Caki2 (cell line): ENCODE data around the gene MARCHF9. TPM values are rescaled to one million over a fixed set of nuclear protein-coding genes. Genes with fewer than 3 reads are reported as not detected.
"Not testable (repeated sequence)": the region's sequence is repeated elsewhere in the genome, so short reads cannot be mapped to it uniquely, and the experiment has no call there.

Experiments
- DNase-seq: peaks from one replicate; pipeline ENCODE4 v3.0.0-alpha.2; 2015; ENCODE audit warnings: low read depth
- in situ Hi-C: cut with HindIII; loops from 2 replicates; pipeline ENCODE4 v1.10.0; 2016; ENCODE audit warnings: low sequenced_read_pairs, low pct_unique_long_range_greater_than_20kb, mixed read lengths
- total RNA-seq: library from RNA; depleted of rRNA; stranded (reverse); fragments of >200 nt; shearing (Covaris generic); gene quantifications from 2 replicates; pipeline ENCODE4 v1.2.3, GENCODE V29; 2014; ENCODE audit warnings: low replicate concordance

MARCHF9 gene
- total RNA-seq, 1 experiment from 2014 or later: 16.6 TPM

- DNase-seq: no peak
- in situ Hi-C loops: no loop called here
These were observed 9.2 kb downstream of the MARCHF9 start for GRCh38 chr12:57763881-57764661.

GRCh38 chr12:57764662-57765002 is 9.7 kb downstream of the MARCHF9 start:
- DNase-seq: no peak
- in situ Hi-C loops: no loop called here

- in situ Hi-C loops: no loop called here
- DNase-seq: peak; percentile 45
These were observed 10.2 kb downstream of the MARCHF9 start for GRCh38 chr12:57765003-57765697.

GRCh38 chr12:57765698-57766463 is 11.0 kb downstream of the MARCHF9 start:
- DNase-seq: no peak
- in situ Hi-C loops: no loop called here

GRCh38 chr12:57766464-57767304 is 11.8 kb downstream of the MARCHF9 start, which contains the start of gene CYP27B1:
Gene CYP27B1 (minus strand): TSS chr12:57767078. CDS start chr12:57767041, 37 bp downstream.
- in situ Hi-C loops: no loop called here

GRCh38 chr12:57767305-57767698 is 12.4 kb downstream of the MARCHF9 start:
- in situ Hi-C loops: no loop called here
- no peak for DNase-seq

More at GRCh38 chr12:57766464-57767304, 11.8 kb downstream of the MARCHF9 start, which contains the start of gene CYP27B1:
- DNase-seq: peak; percentile 58

DNA sequence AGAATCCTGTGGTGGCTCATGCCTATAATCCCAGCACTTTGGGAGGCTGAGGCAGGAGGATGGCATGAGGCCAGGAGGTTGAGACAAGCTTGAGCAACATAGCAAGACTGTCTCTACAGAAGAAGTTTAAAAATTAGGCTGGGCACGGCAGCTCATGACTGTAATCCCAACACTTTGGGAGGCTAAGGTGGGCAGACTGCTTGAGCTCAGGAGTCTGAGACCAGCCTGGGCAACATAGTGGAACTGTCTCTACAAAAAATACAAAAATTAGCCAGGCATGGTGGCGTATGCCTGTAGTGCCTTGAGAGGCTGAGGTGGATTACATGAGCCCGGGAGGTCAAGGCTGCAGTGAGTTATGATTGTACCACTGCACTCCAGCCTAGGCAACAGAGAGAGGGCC is 13.0 kb downstream of the MARCHF9 start:
- DNase-seq: no peak
- in situ Hi-C loops: no loop called here

GRCh38 chr12:57769594-57769993 is 14.7 kb downstream of the MARCHF9 start:
- in situ Hi-C loops: no loop called here
- no peak for DNase-seq

- in situ Hi-C loops: no loop called here
- DNase-seq: no peak
These were observed 15.8 kb downstream of the MARCHF9 start for GRCh38 chr12:57770734-57771133.

DNA sequence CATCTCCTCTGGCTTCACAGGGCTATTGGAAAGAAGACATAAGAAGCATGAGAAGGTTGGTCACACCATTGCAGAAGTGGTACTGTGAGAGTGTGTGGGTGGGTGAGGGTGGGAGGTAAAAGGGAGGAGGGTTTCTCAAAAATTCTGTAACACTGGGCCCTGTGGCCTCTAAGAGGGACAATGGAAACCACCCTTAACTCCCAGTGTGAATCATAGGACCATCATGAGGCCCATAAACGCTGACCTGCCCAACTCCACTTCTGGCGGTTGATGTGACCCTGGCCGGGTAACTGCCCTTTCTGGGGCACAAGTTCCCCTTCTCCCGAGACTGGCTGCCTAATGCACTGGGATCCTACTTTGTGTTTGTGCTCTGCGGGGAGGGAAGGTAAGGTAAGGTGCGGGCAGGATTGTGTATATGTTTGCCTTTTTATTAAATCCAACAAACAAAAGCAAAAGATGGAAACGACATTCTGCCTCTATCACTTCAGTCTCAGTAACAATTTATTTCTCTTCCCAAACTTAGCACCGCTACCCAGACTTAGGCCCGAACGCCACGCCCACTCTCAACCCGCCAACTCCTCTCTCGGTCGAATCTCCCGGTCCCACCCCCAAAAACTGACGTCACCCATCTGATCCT is 16.5 kb downstream of the MARCHF9 start:
- in situ Hi-C loops: no loop called here
- no peak for DNase-seq

DNA sequence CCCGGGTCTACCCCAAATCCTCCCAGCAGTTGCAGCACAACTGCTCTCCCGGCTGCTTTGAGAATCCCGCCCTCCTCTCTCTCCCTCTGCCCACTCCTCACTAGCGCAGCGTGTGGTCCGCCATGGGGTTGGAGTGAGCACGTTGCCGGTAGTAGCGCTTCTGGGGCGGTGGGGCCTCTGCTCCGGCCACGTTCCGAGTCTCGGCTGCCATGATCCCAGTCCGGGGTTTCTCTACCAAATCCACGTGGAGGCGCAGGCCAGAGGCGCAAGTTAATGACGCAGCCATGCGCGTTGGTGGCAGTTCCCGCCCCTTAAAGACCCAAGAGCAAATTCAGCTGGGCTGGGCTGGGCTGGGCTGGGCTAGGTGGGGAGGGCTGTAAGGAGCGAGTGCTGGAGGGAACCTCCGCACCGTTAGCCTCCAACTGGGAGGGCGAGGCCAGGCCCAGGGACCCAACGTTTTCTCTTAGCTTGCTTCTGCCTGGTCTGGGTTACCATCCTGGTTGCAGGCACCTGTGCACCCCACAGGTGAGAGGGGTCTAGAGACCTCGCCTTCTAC is 17.0 kb downstream of the MARCHF9 start, which contains the start of gene METTL1:
TSS of gene METTL1 (minus strand) at position 233 of the 556 bp plus-strand sequence. CDS start at position 211, 22 bp downstream.
- peak; percentile 99 for DNase-seq
- in situ Hi-C loops: no loop called here

DNA sequence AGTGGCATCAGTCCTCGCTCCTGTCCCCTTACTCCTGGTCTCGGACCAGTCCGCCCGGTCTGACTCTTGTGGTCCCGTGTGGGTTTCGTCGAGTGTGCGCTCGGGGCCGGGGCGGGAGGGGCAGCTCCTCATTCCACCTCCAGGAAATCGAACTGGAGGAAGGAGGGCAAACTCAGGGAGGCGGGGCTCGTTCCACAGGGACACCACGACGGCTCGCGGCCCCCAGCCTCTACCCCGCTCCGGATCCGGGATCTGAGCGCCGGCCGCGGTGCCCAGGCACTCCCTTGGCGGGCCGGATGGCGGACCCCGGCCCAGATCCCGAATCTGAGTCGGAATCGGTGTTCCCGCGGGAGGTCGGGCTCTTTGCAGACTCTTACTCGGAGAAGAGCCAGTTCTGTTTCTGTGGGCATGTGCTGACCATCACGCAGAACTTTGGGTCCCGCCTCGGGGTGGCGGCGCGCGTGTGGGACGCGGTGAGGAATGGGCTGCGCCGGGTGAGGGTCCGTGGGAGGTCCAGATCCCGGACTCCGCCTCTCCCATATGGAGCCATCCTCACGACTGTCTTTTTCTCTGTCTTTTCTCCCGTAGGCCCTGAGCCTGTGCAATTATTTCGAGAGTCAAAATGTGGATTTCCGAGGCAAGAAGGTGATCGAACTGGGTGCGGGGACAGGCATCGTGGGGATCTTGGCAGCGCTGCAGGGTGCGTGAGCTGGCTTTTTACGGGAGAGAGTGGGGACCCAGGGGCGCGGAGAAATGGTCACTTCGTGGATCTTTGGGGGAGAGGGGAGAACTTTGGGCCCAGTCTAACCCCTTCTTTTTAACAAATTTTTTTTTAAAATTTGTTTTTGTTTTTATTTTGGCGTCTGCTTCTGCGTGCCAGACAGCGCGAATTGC is 17.8 kb downstream of the MARCHF9 start, which contains the start of gene EEF1AKMT3:
TSS of gene EEF1AKMT3 (plus strand) at position 186 of the 894 bp plus-strand sequence. CDS start at position 297, 111 bp downstream.
- in situ Hi-C loops: no loop called here
- DNase-seq: no peak

DNA sequence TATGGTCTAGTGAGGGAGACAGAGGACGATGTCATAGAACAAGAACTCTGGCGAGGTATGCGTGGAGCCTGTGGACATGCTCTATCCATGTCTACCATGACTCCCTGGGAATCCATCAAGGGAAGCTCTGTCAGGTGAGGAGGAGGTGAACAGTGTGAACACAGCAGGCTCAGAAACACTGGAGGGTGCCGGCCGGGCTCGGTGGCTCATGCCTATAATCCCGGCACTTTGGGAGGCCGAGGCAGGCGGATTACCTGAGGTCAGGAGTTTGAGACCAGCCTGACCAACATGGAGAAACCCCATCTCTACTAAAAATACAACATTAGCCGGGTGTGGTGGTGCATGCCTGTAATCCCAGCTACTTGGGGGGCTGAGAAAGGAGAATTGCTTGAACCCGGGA is 19.7 kb downstream of the MARCHF9 start:
- not testable (repeated sequence) for DNase-seq

DNA sequence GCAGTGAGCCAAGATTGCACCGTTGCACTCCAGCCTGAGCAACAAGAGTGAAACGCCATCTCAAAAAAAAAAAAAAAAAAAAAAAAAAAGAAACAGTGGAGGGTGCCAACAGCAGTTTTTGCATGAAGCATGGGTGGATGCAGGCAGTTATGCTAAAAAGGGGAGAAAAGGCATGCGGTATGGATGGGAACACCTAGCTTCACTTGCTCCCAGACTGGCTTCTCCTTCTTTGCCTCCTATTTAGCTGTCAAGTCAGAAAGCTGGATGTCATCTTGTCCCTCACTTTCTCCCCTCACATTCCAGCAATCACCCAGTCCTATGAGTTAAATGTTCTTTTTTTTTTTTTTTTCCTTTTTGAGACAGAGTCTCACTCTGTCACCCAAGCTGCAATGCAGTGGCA is 20.1 kb downstream of the MARCHF9 start:
- in situ Hi-C loops: no loop called here
- no peak for DNase-seq

More for the DNA sequence above, 19.7 kb downstream of the MARCHF9 start:
- in situ Hi-C loops: not testable (repeated sequence)

DNA sequence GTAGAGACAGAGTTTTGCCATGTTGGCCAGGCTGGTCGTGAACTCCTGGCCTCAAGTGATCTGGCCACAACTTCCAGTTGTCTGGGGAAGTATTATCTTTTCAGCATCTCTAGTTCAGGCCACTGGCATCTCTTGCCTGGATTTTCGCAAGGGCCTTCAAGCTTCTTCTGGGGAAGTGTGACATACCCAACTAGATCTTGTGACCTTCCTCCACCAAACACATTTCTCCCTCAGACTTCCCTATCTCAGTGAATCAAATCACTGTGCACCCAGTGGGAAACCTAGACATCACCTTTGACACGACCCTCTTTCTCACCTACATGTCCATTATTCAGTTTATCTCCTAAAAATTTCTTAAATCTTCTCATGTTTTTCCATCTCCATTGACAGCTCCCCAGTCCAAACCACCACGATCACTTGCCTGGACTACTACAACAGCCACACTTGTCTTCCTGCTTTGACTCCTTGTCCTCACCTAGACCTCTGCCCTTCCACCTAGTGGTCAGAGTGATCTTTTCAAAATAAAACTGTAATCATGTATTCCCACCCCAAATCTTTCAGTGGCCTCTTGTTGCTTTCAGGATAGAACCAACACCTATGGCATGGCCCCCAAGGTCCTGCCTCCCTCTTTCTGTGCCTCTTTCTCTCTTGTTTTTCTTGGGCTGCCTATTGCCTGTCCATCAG is 20.8 kb downstream of the MARCHF9 start:
- in situ Hi-C loops: no loop called here
- no peak for DNase-seq

GRCh38 chr12:57776247-57776587 is 21.3 kb downstream of the MARCHF9 start:
- in situ Hi-C loops: no loop called here
- DNase-seq: no peak
